SU-DHL-6 (cell line): ENCODE results near the gene UEVLD.
"Not testable (repeated sequence)": the region's sequence is repeated elsewhere in the genome, so short reads cannot be mapped to it uniquely, and the experiment has no call there.

Source experiments
- H2AFZ ChIP-seq: fragments of 200-600 bp; sonication (generic); 2 replicates; pipeline ENCODE4 v1.6.1; 2014; ENCODE audit warnings: low read depth, mild to moderate bottlenecking, moderate library complexity, mixed read lengths, antibody characterized with exemption, low read length; ENCODE audit not compliant: severe bottlenecking
- H3F3A ChIP-seq: fragments of 200-600 bp; shearing (Covaris generic); 2 replicates; pipeline ENCODE4 v1.6.0; 2016; ENCODE audit warnings: antibody characterized with exemption, mild to moderate bottlenecking; ENCODE audit not compliant: insufficient read depth
- H3K27ac ChIP-seq: fragments of 200-600 bp; sonication (generic); 2 replicates; pipeline ENCODE4 v1.5.1; 2016; ENCODE audit warnings: low read depth, mild to moderate bottlenecking, low read length, moderate library complexity, mixed read lengths
- H3K27me3 ChIP-seq: fragments of 200-600 bp; sonication (generic), shearing (Covaris generic); 2 replicates; pipeline ENCODE4 v1.6.0; 2014; ENCODE audit warnings: mild to moderate bottlenecking, low read length
- H3K36me3 ChIP-seq: fragments of 200-600 bp; sonication (generic); 2 replicates; pipeline ENCODE4 v1.6.1; 2014; ENCODE audit warnings: mild to moderate bottlenecking, low read length, mixed read lengths
- H3K4me2 ChIP-seq: fragments of 300-600, 200-600 bp; shearing (Covaris generic), sonication (generic); 2 replicates; pipeline ENCODE4 v1.6.0; 2014; ENCODE audit warnings: low read length, low read depth, mild to moderate bottlenecking; ENCODE audit not compliant: poor library complexity, severe bottlenecking
- H3K4me3 ChIP-seq: fragments of 200-600 bp; sonication (generic); 2 replicates; pipeline ENCODE4 v1.5.1; 2014; ENCODE audit warnings: antibody characterized with exemption, low read length, mild to moderate bottlenecking, mixed read lengths; ENCODE audit not compliant: insufficient read depth, poor library complexity, severe bottlenecking
- H3K79me2 ChIP-seq: fragments of 200-600 bp; sonication (generic); 2 replicates; pipeline ENCODE4 v1.6.1; 2014; ENCODE audit warnings: mild to moderate bottlenecking, low read length, moderate library complexity; ENCODE audit not compliant: insufficient read depth
- H3K9ac ChIP-seq: fragments of 200-600 bp; sonication (generic); 2 replicates; pipeline ENCODE4 v1.7.0; 2014; ENCODE audit warnings: mild to moderate bottlenecking, low read length
- H3K9me2 ChIP-seq: fragments of 200-600 bp; sonication (generic); replicated peaks from 2 replicates; pipeline ENCODE4 v1.6.1; 2014; ENCODE audit warnings: low read length; ENCODE audit not compliant: insufficient read depth
- H3K9me3 ChIP-seq: fragments of 200-600 bp; sonication (generic); 2 replicates; pipeline ENCODE4 v1.6.1; 2014; ENCODE audit warnings: low read length, mixed read lengths; ENCODE audit not compliant: insufficient read depth
- H4K20me1 ChIP-seq: fragments of 200-600 bp; sonication (generic); 2 replicates; pipeline ENCODE4 v1.6.1; 2014; ENCODE audit warnings: low read depth, mild to moderate bottlenecking, antibody characterized with exemption, low read length, moderate library complexity, mixed read lengths
- CTCF ChIP-seq: fragments of 200-600 bp; sonication (generic); IDR thresholded peaks from one replicate; pipeline ENCODE4 v1.5.1; 2017; ENCODE audit warnings: antibody characterized with exemption, mild to moderate bottlenecking, low read length, moderate library complexity; ENCODE audit not compliant: insufficient read depth, poor library complexity, severe bottlenecking
- EZH2phosphoT487 ChIP-seq: fragments of 200-600 bp; sonication (generic), shearing (Covaris generic); conservative IDR thresholded peaks from 2 replicates; pipeline ENCODE4 v1.6.1; 2018; ENCODE audit warnings: mild to moderate bottlenecking, antibody characterized with exemption, low read length, moderate library complexity, mixed read lengths

UEVLD gene

GRCh38 chr11:18608376-18608775 lies 19.8 kb upstream of the UEVLD start:
- TF ChIP-seq EZH2phosphoT487: no peak
- no peak for TF ChIP-seq CTCF
- Histone ChIP-seq H3K9me2 (no peaks in the 10 kb centered on the region), H3K9me3 (no peaks in the 10 kb centered on the region), H3K79me2 (no peaks in the 10 kb centered on the region), H3K9ac (no peak overlapping the region), H3K27me3 (no peaks in the 10 kb centered on the region), H3F3A (no peaks in the 10 kb centered on the region), H3K4me3 (no peak overlapping the region), H3K27ac (no peak overlapping the region), H2AFZ (no peak overlapping the region), H3K4me2 (no peak overlapping the region), H3K36me3 (peaks cover 17% of the 10 kb centered on the region; the same call in 1 of the 2 replicates), H4K20me1 (no peaks in the 10 kb centered on the region)

GRCh38 chr11:18600915-18601569 lies 12.5 kb upstream of the UEVLD start:
- no peak overlapping the region for H3K27ac ChIP-seq
- no peaks in the 10 kb centered on the region for H4K20me1 ChIP-seq
- TF ChIP-seq EZH2phosphoT487: no peak
- H3K9me2 ChIP-seq: no peaks in the 10 kb centered on the region
- no peaks in the 10 kb centered on the region for H3F3A ChIP-seq
- H3K9me3 ChIP-seq: no peaks in the 10 kb centered on the region
- no peak overlapping the region for H3K9ac ChIP-seq
- H2AFZ ChIP-seq: no peak overlapping the region
- H3K27me3 ChIP-seq: no peaks in the 10 kb centered on the region
- H3K4me2 ChIP-seq: no peak overlapping the region
- H3K4me3 ChIP-seq: no peak overlapping the region
- H3K36me3 ChIP-seq: no peaks in the 10 kb centered on the region
- H3K79me2 ChIP-seq: no peaks in the 10 kb centered on the region

GRCh38 chr11:18599739-18600230 lies 11.3 kb upstream of the UEVLD start, which contains the start of gene MISFA:
Gene MISFA, plus strand, starts transcription at chr11:18599789. Its CDS starts 140 bp downstream, at chr11:18599929.
- no peaks in the 10 kb centered on the region for H3K9me2 ChIP-seq
- no peaks in the 10 kb centered on the region for H4K20me1 ChIP-seq
- H3K4me3 ChIP-seq: no peak within 1 kb of the TSS
- H3K36me3 ChIP-seq: no peaks in the 10 kb centered on the region
- H3K9me3 ChIP-seq: no peaks in the 10 kb centered on the region
- H3K9ac ChIP-seq: no peak within 1 kb of the TSS
- no peaks in the 10 kb centered on the region for H3F3A ChIP-seq
- no peak within 1 kb of the TSS for H3K27ac ChIP-seq
- no peaks in the 10 kb centered on the region for H3K79me2 ChIP-seq
- no peaks in the 10 kb centered on the region for H3K27me3 ChIP-seq
- TF ChIP-seq EZH2phosphoT487 (no peak), CTCF (no peak)
- no peak within 1 kb of the TSS for H3K4me2 ChIP-seq
- no peak within 1 kb of the TSS for H2AFZ ChIP-seq

GRCh38 chr11:18594999-18595749 lies 6.6 kb upstream of the UEVLD start:
- TF ChIP-seq EZH2phosphoT487: no peak
- TF ChIP-seq CTCF: no peak
- H3K4me2 ChIP-seq: no peak overlapping the region
- no peaks in the 10 kb centered on the region for H3K79me2 ChIP-seq
- 0 out of 2 replicates have a peak, but pooled peaks cover 5% of the 10 kb centered on the region for H3F3A ChIP-seq
- no peak overlapping the region for H2AFZ ChIP-seq
- H3K27ac ChIP-seq: no peak overlapping the region
- H4K20me1 ChIP-seq: no peaks in the 10 kb centered on the region
- no peaks in the 10 kb centered on the region for H3K27me3 ChIP-seq
- H3K4me3 ChIP-seq: no peak overlapping the region
- H3K9me2 ChIP-seq: no peaks in the 10 kb centered on the region
- H3K36me3 ChIP-seq: no peaks in the 10 kb centered on the region
- H3K9ac ChIP-seq: no peak overlapping the region
- H3K9me3 ChIP-seq: no peaks in the 10 kb centered on the region

GRCh38 chr11:18594088-18594487 lies 5.6 kb upstream of the UEVLD start:
- not testable (repeated sequence) for H3K9me2 ChIP-seq, H3K4me2 ChIP-seq, H3K4me3 ChIP-seq, H3K36me3 ChIP-seq, H3K27ac ChIP-seq, H3K79me2 ChIP-seq, H2AFZ ChIP-seq, H3K27me3 ChIP-seq, H4K20me1 ChIP-seq, H3K9me3 ChIP-seq, H3K9ac ChIP-seq
- H3F3A ChIP-seq: 0 out of 2 replicates have a peak, but pooled peaks cover 11% of the 10 kb centered on the region
